Pancreas (tissue), 10 donors: ENCODE data around the gene SLC39A3. TPM values are rescaled to one million over a fixed set of nuclear protein-coding genes. Genes with fewer than 3 reads are reported as not detected.

Experiments used
- ATAC-seq, 4 donors: fragments of 200-7000 bp; cut with Tn5 transposase; one replicate each; pipeline versions ENCODE4 v1.8.0 to v1.9.1; 2020; ENCODE audit warnings: mild to moderate bottlenecking in 4 of 4, moderate library complexity in 4 of 4
- DNase-seq, 6 donors: peaks; one replicate each; pipeline ENCODE4 v3.0.0-alpha.2; 2020
- FAIRE-seq: peaks from 2 replicates; lab custom pipeline; 2012; peaks lifted over from hg19 to GRCh38; lab: Jason Lieb, UNC
- H3K27ac ChIP-seq, 4 donors: fragments of 200-600 bp; sonication (generic); 1 replicate in 3 of 4; 2 replicates in 1 of 4; pipeline versions ENCODE4 v1.5.0 to v1.8.0; 2020
- H3K27me3 ChIP-seq, 4 donors: fragments of 200-600 bp; one replicate each; pipeline ENCODE4 v1.8.0; 2021
- H3K36me3 ChIP-seq, 3 donors: fragments of 200-600 bp; sonication (generic) in 1 of 3; one replicate each; pipeline versions ENCODE4 v1.5.0 to v1.8.0; 2020 to 2021
- H3K4me1 ChIP-seq, 3 donors: fragments of 200-600 bp; one replicate each; pipeline ENCODE4 v1.8.0; 2021
- H3K4me3 ChIP-seq, 4 donors: fragments of 200-600 bp; sonication (generic) in 2 of 4; one replicate each; pipeline versions ENCODE4 v1.5.0 to v1.8.0; 2020 to 2021
- H3K9me3 ChIP-seq, 4 donors: fragments of 200-600 bp; one replicate each; pipeline ENCODE4 v1.8.0; 2021
- CTCF ChIP-seq, 4 donors: fragments of 200-600 bp; sonication (generic) in 3 of 4; IDR thresholded peaks; one replicate each; pipeline versions ENCODE4 v1.5.0 to v1.8.0; 2021; ENCODE audit warnings: antibody characterized with exemption in 4 of 4
- WGBS, 2 donors: extraction: QIAGEN DNeasy Blood & Tissue Kit; methylation state at CpG; one replicate each; pipeline ENCODE4 v1.1.7; 2013; 5-methylcytosine and 5-hydroxymethylcytosine counted together
- intact Hi-C, 3 donors: fragments of 100-400 bp; cut with DNase I; formaldehyde crosslinking; loops; one replicate each; pipeline versions ENCODE4 v1.11.1 to v1.14.2; 2022
- polyA plus RNA-seq, 2 donors: library from polyadenylated mRNA; stranded (reverse); fragments of 200-250 nt; gene quantifications; one replicate each; pipeline ENCODE4 v1.2.3, GENCODE V29; 2013
- total RNA-seq, 6 donors: library from RNA; stranded (reverse); fragmentation: NEBNext Ultra II Directional in 4 of 6; extraction: Animal tissue kit (Norgen Biotek cat#: 25700) in 4 of 6; gene quantifications; one replicate each; pipeline versions ENCODE4 v1.2.1 to v1.2.4, GENCODE V29; 2021 to 2023
- donor health status: healthy with polysubstance abuse.
- donor health status: DM: no; HTN: no; CAD: no; lungs with moderate emphysema.
- donor health status: DM: no; HTN: no; CAD: no.
- donor health status: control.
- donor health status: control.
- donor health status: Bipolar disorder and iron deficiency.
- donor health status: DM: yes; HTN: yes; CAD: no.
- donor health status: DM: no; HTN: no; CAD: no.
- donor health status: DM: no; HTN: no; CAD: no.
- donor health status: DM: yes; HTN: yes; CAD: no.

SLC39A3 gene
- total and polyA plus RNA-seq, 8 donors, result 8.7 to 25.6 (median 13.0) TPM

GRCh38 chr19:2702170-2703076 lies 37.4 kb downstream of the SLC39A3 start, which contains the start of gene GNG7:
Gene GNG7, minus strand, starts transcription at chr19:2702694. Its CDS starts 182,006 bp downstream, at chr19:2520688.
- H3K4me1 ChIP-seq, result no peaks in the 10 kb centered on the region
- FAIRE-seq (no peak), ATAC-seq (peak; percentile 100), DNase-seq (peak; percentile 92 to 99 (median 98))
- H3K27ac ChIP-seq, result no peak within 1 kb of the TSS
- no peak for TF ChIP-seq CTCF (IDR thresholded peaks at IDR 0.05)
- H3K36me3 ChIP-seq, result no peaks in the 10 kb centered on the region
- peak within 1 kb of the TSS; percentile 18 to 48 (median 37) for H3K4me3 ChIP-seq
- 2% methylated on average over 39 to 77 of the region's 77 CpGs for WGBS, 2 donors
- no peaks in the 10 kb centered on the region for H3K9me3 ChIP-seq
- H3K27me3 ChIP-seq, result no peaks in the 10 kb centered on the region
- intact Hi-C loops, result no loop called here

GRCh38 chr19:2701361-2702169 lies 38.3 kb downstream of the SLC39A3 start:
- H3K4me1 ChIP-seq, result no peaks in the 10 kb centered on the region
- H3K9me3 ChIP-seq, result no peaks in the 10 kb centered on the region
- intact Hi-C loops, result no loop called here
- no peak for ATAC-seq
- TF ChIP-seq CTCF (IDR thresholded peaks at IDR 0.05), result no peak
- H3K36me3 ChIP-seq, result no peaks in the 10 kb centered on the region
- DNase-seq, result no peak
- no peak for FAIRE-seq
- 8 to 13% methylated on average over 9 of the region's 9 CpGs for WGBS, 2 donors
- H3K27me3 ChIP-seq, result no peaks in the 10 kb centered on the region
- no peak overlapping the region for H3K27ac ChIP-seq
- peak overlapping the region in 3 of 4 donors; percentile 29 to 48 (median 45) for H3K4me3 ChIP-seq

DNA sequence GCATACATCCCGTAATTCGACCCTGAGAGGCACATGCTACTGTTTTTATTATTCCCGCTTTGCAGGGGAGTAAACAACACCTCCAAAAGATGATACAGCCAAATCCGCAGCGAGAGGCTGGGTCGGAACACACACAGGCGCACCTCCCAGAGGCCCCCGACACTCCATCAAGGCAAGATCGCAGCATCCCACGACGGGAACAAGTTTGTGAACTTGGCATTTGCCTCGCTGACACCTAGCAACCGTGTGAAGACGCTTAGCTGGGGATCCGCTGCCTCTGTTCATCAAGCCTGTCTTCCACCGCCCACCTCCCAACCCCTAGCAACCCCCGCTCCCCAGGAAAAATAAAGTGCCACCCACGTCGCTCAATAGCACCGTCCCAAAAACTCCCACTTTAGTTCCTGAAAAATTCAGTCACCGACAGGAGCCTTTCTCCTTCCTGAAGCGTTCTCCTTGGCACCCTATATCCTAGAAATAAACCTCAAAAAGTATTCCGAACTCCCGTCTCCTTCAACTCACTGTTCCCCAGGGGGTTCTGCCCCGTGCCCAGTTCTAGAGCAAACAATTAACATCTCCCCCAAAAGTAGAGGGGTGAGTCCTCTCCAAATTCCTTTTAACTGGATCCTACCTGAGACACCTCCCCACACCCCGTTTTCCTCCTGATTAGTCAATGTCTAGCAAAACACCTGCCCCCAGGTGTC lies 39.0 kb downstream of the SLC39A3 start:
- ATAC-seq, result no peak
- DNase-seq, result no peak
- no peaks in the 10 kb centered on the region for H3K9me3 ChIP-seq
- TF ChIP-seq CTCF (IDR thresholded peaks at IDR 0.05), result no peak
- H3K27me3 ChIP-seq, result no peaks in the 10 kb centered on the region
- no peaks in the 10 kb centered on the region for H3K4me1 ChIP-seq
- intact Hi-C loops, result no loop called here
- 58 to 60% methylated on average over 26 of the region's 26 CpGs for WGBS, 2 donors
- H3K4me3 ChIP-seq, result no peak overlapping the region
- no peak for FAIRE-seq
- no peak overlapping the region for H3K27ac ChIP-seq
- no peaks in the 10 kb centered on the region for H3K36me3 ChIP-seq

DNA sequence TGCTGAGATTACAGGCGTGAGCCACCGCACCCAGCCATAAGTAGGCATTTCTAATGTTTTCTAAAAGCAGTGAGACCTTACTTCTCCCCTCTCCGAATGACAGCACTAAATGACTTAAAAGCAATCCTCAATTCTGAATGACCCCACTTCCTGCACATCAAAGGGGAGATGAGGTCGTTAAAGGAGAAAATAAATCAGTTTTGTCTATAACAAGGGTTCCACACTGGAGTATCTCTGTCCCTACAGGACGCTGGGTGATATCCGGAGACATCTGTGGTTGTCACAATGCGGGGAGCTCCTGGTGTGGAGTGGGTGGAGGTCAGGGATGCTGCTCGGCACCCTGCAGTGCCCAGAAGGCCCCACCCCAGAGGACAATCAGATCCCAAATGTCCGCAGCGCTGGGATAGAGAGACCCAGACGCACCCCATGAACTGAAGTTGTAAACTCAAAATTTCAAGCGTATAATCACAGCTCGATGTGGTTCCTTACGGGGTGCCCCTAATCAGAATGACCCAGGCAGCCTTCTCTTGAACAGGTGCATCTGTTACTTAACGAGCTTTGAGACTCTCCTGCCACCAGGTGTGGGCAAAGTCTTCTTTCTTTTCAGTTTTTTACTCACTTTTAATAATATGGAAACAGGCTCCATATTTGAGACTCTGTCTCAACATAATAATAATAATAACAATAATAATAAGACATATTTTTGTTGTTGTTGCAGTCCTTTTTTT lies 40.2 kb downstream of the SLC39A3 start:
- FAIRE-seq, result no peak
- Histone ChIP-seq H3K27ac (no peak overlapping the region), H3K9me3 (no peaks in the 10 kb centered on the region), H3K36me3 (no peaks in the 10 kb centered on the region), H3K4me1 (no peaks in the 10 kb centered on the region), H3K27me3 (no peaks in the 10 kb centered on the region), H3K4me3 (no peak overlapping the region)
- intact Hi-C loops, result no loop called here
- DNase-seq, result no peak
- no peak for ATAC-seq
- no peak for TF ChIP-seq CTCF (IDR thresholded peaks at IDR 0.05)
- 86 to 87% methylated on average over 15 of the region's 15 CpGs for WGBS, 2 donors
